HFFc6 (cell line): Measurements from ENCODE around the gene MARCHF10. TPM values are rescaled to one million over a fixed set of nuclear protein-coding genes. Genes with fewer than 3 reads are reported as not detected.

Source experiments
- DNase-seq: peaks from one replicate; pipeline ENCODE4 v3.0.0-alpha.2; 2018
- H3K27ac Mint-ChIP-seq: 2 replicates; pipeline ENCODE4 v1.8.0; 2020; ENCODE audit warnings: mild to moderate bottlenecking, mixed read lengths
- H3K27me3 Mint-ChIP-seq: 2 replicates; pipeline ENCODE4 v1.8.0; 2021; ENCODE audit warnings: mild to moderate bottlenecking, moderate library complexity, mixed read lengths; ENCODE audit not compliant: insufficient read depth
- H3K36me3 Mint-ChIP-seq: 2 replicates; pipeline ENCODE4 v1.8.0; 2021; ENCODE audit warnings: low read depth, mixed read lengths
- H3K4me1 Mint-ChIP-seq: 2 replicates; pipeline ENCODE4 v1.8.0; 2020; ENCODE audit warnings: low read depth, mixed read lengths
- H3K4me3 Mint-ChIP-seq: 2 replicates; pipeline ENCODE4 v1.8.0; 2020; ENCODE audit warnings: mild to moderate bottlenecking, moderate library complexity, mixed read lengths
- H3K9me3 Mint-ChIP-seq: 2 replicates; pipeline ENCODE4 v1.8.0; 2020; ENCODE audit warnings: mild to moderate bottlenecking, mixed read lengths
- CTCF ChIP-seq: fragments of 200-600 bp; sonication (generic); IDR thresholded peaks from 2 replicates; pipeline ENCODE4 v1.5.0; 2021; ENCODE audit warnings: antibody characterized with exemption, mild to moderate bottlenecking
- total RNA-seq, 6 experiments: library from RNA; stranded (reverse); fragmentation: NEBNext Ultra II Directional; extraction: Animal tissue kit (Norgen Biotek cat#: 25700); gene quantifications; 2 replicates in 1 of 6; 3 replicates in 5 of 6; pipeline ENCODE4 v1.2.3, GENCODE V29; 2021

MARCHF10 gene
- total RNA-seq, 6 experiments from 2014 or later, result 0.46 to 1.5 (median 0.89) TPM

GRCh38 chr17:62681061-62681938 is 126.8 kb downstream of the MARCHF10 start:
- Mint-ChIP-seq H3K4me3 (no peak overlapping the region), H3K27ac (peak overlapping the region; percentile 11; the same call in 1 of the 2 replicates), H3K4me1 (no peaks in the 10 kb centered on the region), H3K27me3 (peaks cover 9% of the 10 kb centered on the region), H3K9me3 (no peaks in the 10 kb centered on the region), H3K36me3 (peaks cover 30% of the 10 kb centered on the region)
- no peak for DNase-seq
- no peak for TF ChIP-seq CTCF

GRCh38 chr17:62680541-62681052 is 127.5 kb downstream of the MARCHF10 start:
- Mint-ChIP-seq H3K27me3 (peaks cover 9% of the 10 kb centered on the region), H3K27ac (no peak overlapping the region), H3K9me3 (no peaks in the 10 kb centered on the region)

GRCh38 chr17:62679866-62680377 is 128.2 kb downstream of the MARCHF10 start:
- no peaks in the 10 kb centered on the region for H3K4me1 Mint-ChIP-seq
- no peak overlapping the region for H3K27ac Mint-ChIP-seq
- TF ChIP-seq CTCF, result no peak
- H3K36me3 Mint-ChIP-seq, result peaks cover 20% of the 10 kb centered on the region
- no peak for DNase-seq
- H3K9me3 Mint-ChIP-seq, result no peaks in the 10 kb centered on the region
- no peak overlapping the region for H3K4me3 Mint-ChIP-seq
- H3K27me3 Mint-ChIP-seq, result peaks cover 9% of the 10 kb centered on the region

More at GRCh38 chr17:62680541-62681052, 127.5 kb downstream of the MARCHF10 start:
- Mint-ChIP-seq H3K4me1 (no peaks in the 10 kb centered on the region), H3K36me3 (peaks cover 26% of the 10 kb centered on the region), H3K4me3 (no peak overlapping the region)
- TF ChIP-seq CTCF, result no peak
- no peak for DNase-seq

- Mint-ChIP-seq H3K27me3 (peaks cover 9% of the 10 kb centered on the region), H3K9me3 (no peaks in the 10 kb centered on the region), H3K27ac (no peak overlapping the region), H3K4me1 (no peaks in the 10 kb centered on the region), H3K4me3 (no peak overlapping the region), H3K36me3 (peaks cover 18% of the 10 kb centered on the region)
- DNase-seq, result no peak
- TF ChIP-seq CTCF, result no peak
Measured at GRCh38 chr17:62678214-62678919, 129.7 kb downstream of the MARCHF10 start.

GRCh38 chr17:62676952-62677596 is 131.0 kb downstream of the MARCHF10 start:
- Mint-ChIP-seq H3K36me3 (peaks cover 23% of the 10 kb centered on the region), H3K9me3 (no peaks in the 10 kb centered on the region), H3K4me3 (no peak overlapping the region), H3K27me3 (peaks cover 9% of the 10 kb centered on the region), H3K4me1 (peaks cover 6% of the 10 kb centered on the region), H3K27ac (no peak overlapping the region)
- TF ChIP-seq CTCF, result no peak
- no peak for DNase-seq
